CD14-positive monocyte (primary cell): ENCODE data around the gene CAPN14. TPM values are rescaled to one million over a fixed set of nuclear protein-coding genes. Genes with fewer than 3 reads are reported as not detected.
A peak's percentile ranks its signal among the peaks of the same experiment; 100 is the strongest.

ENCODE experiments used
- DNase-seq, 3 donors: peaks; one replicate each; pipeline ENCODE4 v3.0.0-alpha.2; 2011 to 2022
- H2AFZ ChIP-seq: 2 replicates; pipeline ENCODE4 v1.6.0; 2012; ENCODE audit warnings: mild to moderate bottlenecking, low read depth, low read length, inconsistent platforms; ENCODE audit not compliant: insufficient read depth, poor library complexity, severe bottlenecking
- H3K27ac ChIP-seq, 2 donors: 1 replicate in 1 of 2; 2 replicates in 1 of 2; pipeline ENCODE4 v1.5.1; 2012 to 2013; ENCODE audit warnings: low read length in 2 of 2, control low read depth in 1 of 2, inconsistent platforms in 1 of 2, low read depth in 1 of 2, mild to moderate bottlenecking in 1 of 2
- H3K27me3 ChIP-seq, 2 donors: one replicate each; pipeline versions ENCODE4 v1.6.0 to v1.6.1; 2011 to 2013; ENCODE audit warnings: low read length in 2 of 2; ENCODE audit not compliant: control insufficient read depth in 2 of 2, insufficient read depth in 2 of 2
- H3K36me3 ChIP-seq, 2 donors: replicated peaks in 1 of 2; 1 replicate in 1 of 2; 2 replicates in 1 of 2; pipeline versions ENCODE4 v1.5.1 to v1.6.1; 2012 to 2013; ENCODE audit warnings: low read length in 2 of 2, control low read depth in 1 of 2, inconsistent platforms in 1 of 2, mild to moderate bottlenecking in 1 of 2; ENCODE audit not compliant: insufficient read depth in 2 of 2, control insufficient read depth in 1 of 2
- H3K4me1 ChIP-seq, 2 donors: 1 replicate in 1 of 2; 2 replicates in 1 of 2; pipeline versions ENCODE4 v1.5.1 to v1.6.1; 2012 to 2013; ENCODE audit warnings: low read length in 2 of 2, control low read depth in 1 of 2, inconsistent platforms in 1 of 2, mild to moderate bottlenecking in 1 of 2, moderate library complexity in 1 of 2; ENCODE audit not compliant: insufficient read depth in 2 of 2, control insufficient read depth in 1 of 2
- H3K4me2 ChIP-seq: replicated peaks from 2 replicates; pipeline ENCODE3; 2012; ENCODE audit warnings: low read length, moderate library complexity, mild to moderate bottlenecking; ENCODE audit not compliant: poor library complexity, severe bottlenecking; ENCODE audit errors: extremely low read depth
- H3K4me3 ChIP-seq, 3 experiments: fragments of 200-600 bp in 1 of 3; sonication (generic) in 1 of 3; replicated peaks in 1 of 3; 1 replicate in 2 of 3; 2 replicates in 1 of 3; pipeline ENCODE4 v1.5.1; 2011 to 2013; ENCODE audit warnings: low read length in 3 of 3, mild to moderate bottlenecking in 3 of 3, control low read depth in 2 of 3, low read depth in 2 of 3, inconsistent platforms in 1 of 3, moderate library complexity in 1 of 3
- H3K79me2 ChIP-seq: 2 replicates; pipeline ENCODE4 v1.6.0; 2012; ENCODE audit warnings: mild to moderate bottlenecking, control low read depth, inconsistent platforms, low read length, moderate library complexity; ENCODE audit not compliant: insufficient read depth
- H3K9ac ChIP-seq: 2 replicates; pipeline ENCODE4 v1.6.0; 2017; ENCODE audit warnings: low read length, mild to moderate bottlenecking; ENCODE audit not compliant: insufficient read depth, poor library complexity, severe bottlenecking
- H3K9me3 ChIP-seq, 2 donors: replicated peaks in 1 of 2; 1 replicate in 1 of 2; 2 replicates in 1 of 2; pipeline versions ENCODE4 v1.5.1 to v1.6.1; 2012 to 2013; ENCODE audit warnings: low read length in 2 of 2, control low read depth in 1 of 2; ENCODE audit not compliant: control insufficient read depth in 1 of 2, insufficient read depth in 1 of 2
- H4K20me1 ChIP-seq: 2 replicates; pipeline ENCODE4 v1.6.0; 2012; ENCODE audit warnings: mild to moderate bottlenecking, low read length, control low read depth, moderate library complexity; ENCODE audit not compliant: insufficient read depth
- H3K27ac Mint-ChIP-seq, 7 donors: one replicate each; pipeline ENCODE4 v1.8.0; 2020; ENCODE audit warnings: mild to moderate bottlenecking in 7 of 7, mixed read lengths in 7 of 7, moderate library complexity in 6 of 7, inconsistent platforms in 2 of 7
- H3K27me3 Mint-ChIP-seq, 3 donors: one replicate each; pipeline ENCODE4 v1.8.0; 2021 to 2022; ENCODE audit warnings: low read depth in 3 of 3, mild to moderate bottlenecking in 3 of 3, mixed read lengths in 3 of 3, moderate library complexity in 3 of 3, inconsistent platforms in 1 of 3
- H3K36me3 Mint-ChIP-seq, 2 donors: one replicate each; pipeline ENCODE4 v1.8.0; 2020; ENCODE audit warnings: mixed read lengths in 2 of 2, inconsistent platforms in 1 of 2, mild to moderate bottlenecking in 1 of 2
- H3K4me1 Mint-ChIP-seq: one replicate; pipeline ENCODE4 v1.8.0; 2020; ENCODE audit warnings: mild to moderate bottlenecking, mixed read lengths
- H3K4me3 Mint-ChIP-seq, 2 donors: one replicate each; pipeline ENCODE4 v1.8.0; 2020; ENCODE audit warnings: mild to moderate bottlenecking in 2 of 2, mixed read lengths in 2 of 2, moderate library complexity in 1 of 2
- H3K9me3 Mint-ChIP-seq, 7 donors: one replicate each; pipeline ENCODE4 v1.8.0; 2020 to 2022; ENCODE audit warnings: mixed read lengths in 7 of 7, mild to moderate bottlenecking in 6 of 7, moderate library complexity in 6 of 7, inconsistent platforms in 2 of 7
- WGBS: methylation state at CpG from one replicate; pipeline ENCODE4 v1.1.5; 2013; ENCODE audit warnings: missing lambda C conversion rate; ENCODE audit not compliant: insufficient coverage; 5-methylcytosine and 5-hydroxymethylcytosine counted together
- intact Hi-C, 2 donors: fragments of 100-400 bp; cut with micrococcal nuclease; formaldehyde crosslinking; loops; one replicate each; pipeline versions ENCODE4 v1.15.0 to v1.15.1; 2023
- polyA plus RNA-seq, 3 donors: library from polyadenylated mRNA; depleted of rRNA in 1 of 3; unstranded in 2 of 3; stranded (reverse) in 1 of 3; fragments of 300-500 nt in 2 of 3; fragments of >200 nt in 1 of 3; fragmentation: Illumina TruSeq in 2 of 3; gene quantifications; 1 replicate in 2 of 3; 2 replicates in 1 of 3; pipeline ENCODE4 v1.2.3, GENCODE V29; 2012 to 2021
- TF ChIP-seq, protein P1 (sequence below): fragments of 200-600 bp; IDR thresholded peaks from one replicate; pipeline ENCODE4 v1.8.0; 2022; ENCODE audit warnings: antibody characterized with exemption, mild to moderate bottlenecking

CAPN14 gene
- polyA plus RNA-seq, 3 donors, result not detected

DNA sequence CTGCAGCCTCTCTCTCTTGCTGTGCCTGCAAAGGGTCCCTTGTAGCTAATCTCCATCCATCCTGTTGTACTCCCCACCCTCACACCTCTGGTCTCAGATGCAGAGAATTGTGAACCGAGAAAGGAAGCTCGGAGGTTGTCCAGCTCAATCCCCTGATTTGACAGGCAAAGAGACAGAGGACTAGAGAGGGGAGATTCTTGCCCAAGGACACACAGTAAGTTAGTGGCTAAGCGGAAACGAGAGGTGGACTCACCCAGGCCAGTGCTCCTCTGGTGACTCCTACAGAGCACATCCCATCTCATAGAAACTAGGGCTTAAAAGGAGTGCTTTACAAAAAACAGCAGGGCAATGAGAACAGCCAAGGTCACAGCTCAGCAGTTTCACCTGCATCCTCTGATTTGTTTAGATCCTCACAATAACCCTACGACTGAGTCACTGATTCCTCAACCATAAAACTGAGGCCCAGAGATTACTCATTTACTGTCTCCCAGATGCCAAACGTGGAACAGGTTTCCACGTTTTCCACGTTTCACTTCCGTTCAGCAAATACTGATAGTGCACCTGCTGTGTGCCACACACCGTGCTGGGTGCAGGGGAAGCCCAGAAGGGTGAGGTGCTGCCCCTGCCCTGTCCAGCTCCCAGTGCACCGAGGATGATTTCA is 38.7 kb upstream of the CAPN14 start:
- intact Hi-C loops, result no loop called here
- TF ChIP-seq, protein P1, sequence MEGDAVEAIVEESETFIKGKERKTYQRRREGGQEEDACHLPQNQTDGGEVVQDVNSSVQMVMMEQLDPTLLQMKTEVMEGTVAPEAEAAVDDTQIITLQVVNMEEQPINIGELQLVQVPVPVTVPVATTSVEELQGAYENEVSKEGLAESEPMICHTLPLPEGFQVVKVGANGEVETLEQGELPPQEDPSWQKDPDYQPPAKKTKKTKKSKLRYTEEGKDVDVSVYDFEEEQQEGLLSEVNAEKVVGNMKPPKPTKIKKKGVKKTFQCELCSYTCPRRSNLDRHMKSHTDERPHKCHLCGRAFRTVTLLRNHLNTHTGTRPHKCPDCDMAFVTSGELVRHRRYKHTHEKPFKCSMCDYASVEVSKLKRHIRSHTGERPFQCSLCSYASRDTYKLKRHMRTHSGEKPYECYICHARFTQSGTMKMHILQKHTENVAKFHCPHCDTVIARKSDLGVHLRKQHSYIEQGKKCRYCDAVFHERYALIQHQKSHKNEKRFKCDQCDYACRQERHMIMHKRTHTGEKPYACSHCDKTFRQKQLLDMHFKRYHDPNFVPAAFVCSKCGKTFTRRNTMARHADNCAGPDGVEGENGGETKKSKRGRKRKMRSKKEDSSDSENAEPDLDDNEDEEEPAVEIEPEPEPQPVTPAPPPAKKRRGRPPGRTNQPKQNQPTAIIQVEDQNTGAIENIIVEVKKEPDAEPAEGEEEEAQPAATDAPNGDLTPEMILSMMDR, result no peak
- Histone ChIP-seq H3K4me1 (no peaks in the 10 kb centered on the region), H3K27ac (no peak overlapping the region), H3K9ac (no peak overlapping the region), H3K36me3 (no peaks in the 10 kb centered on the region), H3K4me3 (no peak overlapping the region), H3K4me2 (no peak overlapping the region), H3K9me3 (no peaks in the 10 kb centered on the region), H3K27me3 (no peaks in the 10 kb centered on the region), H2AFZ (no peak overlapping the region), H3K79me2 (no peaks in the 10 kb centered on the region), H4K20me1 (no peaks in the 10 kb centered on the region)
- H3K4me1 Mint-ChIP-seq, result no peaks in the 10 kb centered on the region
- DNase-seq, result no peak
- H3K36me3 Mint-ChIP-seq, result no peaks in the 10 kb centered on the region
- peaks cover 2% of the 10 kb centered on the region in 3 donors for H3K27me3 Mint-ChIP-seq
- H3K4me3 Mint-ChIP-seq, result no peak overlapping the region
- peak overlapping the region in 1 of 7 donors; percentile 55 for H3K27ac Mint-ChIP-seq
- 92% methylated on average over 7 of the region's 11 CpGs for WGBS
- H3K9me3 Mint-ChIP-seq, result no peaks in the 10 kb centered on the region

DNA sequence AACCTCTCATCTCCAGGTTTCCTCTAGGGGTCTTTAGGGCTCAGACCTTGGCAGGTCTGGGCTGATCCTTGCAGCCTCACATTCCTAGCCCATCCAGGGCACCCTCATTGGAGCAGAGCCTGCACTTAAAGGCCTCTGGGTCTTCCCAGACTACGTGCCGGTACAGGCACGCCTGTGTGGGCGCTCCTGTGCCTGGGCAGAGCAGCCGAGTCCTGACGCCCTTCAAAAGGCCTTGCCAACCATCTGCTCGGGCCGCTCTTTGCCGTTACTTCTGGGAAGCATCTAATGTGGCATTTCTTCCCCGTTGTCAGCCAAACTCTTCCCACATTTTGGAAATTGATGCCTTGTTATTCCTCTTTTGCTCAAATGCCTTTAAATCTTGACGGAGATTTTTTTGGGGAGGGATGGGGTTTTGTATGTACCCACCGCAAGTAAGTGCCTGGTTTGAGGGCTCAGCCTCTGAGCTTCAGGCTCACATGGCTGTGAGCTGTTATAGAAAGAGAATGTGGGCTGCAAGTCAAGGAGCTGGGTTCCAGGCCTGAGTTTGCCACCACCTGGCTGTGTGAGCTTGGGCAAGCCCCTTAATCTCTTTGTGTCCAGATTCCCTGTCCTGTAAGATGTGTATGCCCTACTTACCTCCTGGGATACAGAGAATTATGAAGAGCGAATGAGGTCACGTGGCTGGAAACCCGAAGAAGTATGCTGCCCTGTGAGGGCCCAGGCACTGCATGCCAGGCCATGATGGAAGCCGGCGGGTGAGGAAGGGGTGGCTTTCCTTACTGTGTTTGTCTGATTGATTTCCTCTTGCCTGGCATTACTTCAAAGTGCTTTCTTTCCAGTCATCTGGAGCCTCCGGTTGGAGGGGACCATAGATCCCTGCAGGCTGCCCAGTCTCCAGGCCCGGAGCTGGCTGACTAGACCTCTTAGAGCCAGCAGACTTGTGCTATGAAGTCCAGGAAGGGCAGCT is 37.2 kb upstream of the CAPN14 start:
- TF ChIP-seq, protein P1, result no peak
- no peaks in the 10 kb centered on the region for H3K9me3 Mint-ChIP-seq
- intact Hi-C loops, result no loop called here

More for the DNA sequence above, 37.2 kb upstream of the CAPN14 start:
- H3K36me3 ChIP-seq, result no peaks in the 10 kb centered on the region
- Mint-ChIP-seq H3K27ac (no peak overlapping the region), H3K4me3 (no peak overlapping the region), H3K27me3 (peaks cover 2% of the 10 kb centered on the region in 3 donors), H3K4me1 (no peaks in the 10 kb centered on the region), H3K36me3 (no peaks in the 10 kb centered on the region)
- DNase-seq, result no peak
- no peak overlapping the region for H2AFZ ChIP-seq
- H3K4me2 ChIP-seq, result no peak overlapping the region
- H3K27ac ChIP-seq, result no peak overlapping the region
- no peaks in the 10 kb centered on the region for H3K4me1 ChIP-seq
- no peak overlapping the region for H3K9ac ChIP-seq
- H4K20me1 ChIP-seq, result no peaks in the 10 kb centered on the region
- H3K9me3 ChIP-seq, result no peaks in the 10 kb centered on the region
- no peaks in the 10 kb centered on the region for H3K27me3 ChIP-seq
- H3K4me3 ChIP-seq, result no peak overlapping the region
- no peaks in the 10 kb centered on the region for H3K79me2 ChIP-seq
- WGBS, result 98% methylated on average over 19 of the region's 19 CpGs
